ENCODE data around the gene GRIK4. TPM values are rescaled to one million over a fixed set of nuclear protein-coding genes. Genes with fewer than 3 reads are reported as not detected.

GRIK4 gene
- total and polyA plus RNA-seq, 12 donors = 0.33 to 4.8 (median 3.0) TPM

DNA sequence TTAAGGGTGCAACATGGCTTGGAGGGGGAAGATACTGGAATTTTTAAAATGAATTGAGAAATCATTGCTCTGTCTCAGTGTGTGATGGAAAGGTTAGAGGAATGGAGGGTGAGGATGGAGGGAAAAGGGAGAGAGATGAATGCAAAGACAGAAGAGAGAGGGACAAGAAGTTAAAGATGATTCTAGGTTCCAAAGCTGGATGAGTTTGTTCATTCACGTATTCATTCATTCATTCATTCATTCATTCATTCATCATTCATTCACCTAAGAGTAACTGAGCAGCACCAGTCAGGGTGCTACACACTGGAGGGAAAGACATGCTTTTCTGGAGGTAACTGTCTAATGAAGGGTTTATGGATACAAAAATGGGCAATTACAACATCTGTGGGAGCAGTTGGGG lies 209.2 kb downstream of the GRIK4 start:
- peak in 1 of 7 donors; percentile 4 for DNase-seq
- no peaks in the 10 kb centered on the region for H3K36me3 ChIP-seq (replicated peaks in 1 of 2)
- intact Hi-C loops (cut with DNase I) = no loop called here
- no peaks in the 10 kb centered on the region for H3K9me3 ChIP-seq (replicated peaks in 1 of 3)
- no peak overlapping the region for H3K27ac ChIP-seq
- no peak overlapping the region for H3K4me3 ChIP-seq
- no peaks in the 10 kb centered on the region for H3K4me1 ChIP-seq (replicated peaks in 1 of 2)
- TF ChIP-seq CTCF (IDR thresholded peaks at IDR 0.05) = no peak
- no peak for TF ChIP-seq POLR2A (IDR thresholded peaks at IDR 0.05)
- H3K27me3 ChIP-seq = no peaks in the 10 kb centered on the region
- WGBS, 4 donors = 58 to 81% (median 70%) methylated on average over 1 of the region's 1 CpG

- Histone ChIP-seq H3K27ac (no peak overlapping the region), H3K27me3 (no peaks in the 10 kb centered on the region), H3K36me3 (replicated peaks in 1 of 2) (no peaks in the 10 kb centered on the region), H3K4me3 (no peak overlapping the region), H3K4me1 (replicated peaks in 1 of 2) (no peaks in the 10 kb centered on the region), H3K9me3 (replicated peaks in 1 of 3) (no peaks in the 10 kb centered on the region)
- peak in 1 of 7 donors; percentile 21 for DNase-seq
- intact Hi-C loops (cut with DNase I) = no loop called here
- TF ChIP-seq CTCF (IDR thresholded peaks at IDR 0.05) (no peak), POLR2A (IDR thresholded peaks at IDR 0.05) (no peak)
- 81 to 89% (median 84%) methylated on average over 6 of the region's 6 CpGs for WGBS, 4 donors
Observed at GRCh38 chr11:120722524-120722923, 211.0 kb downstream of the GRIK4 start.

- intact Hi-C loops (cut with DNase I) = no loop called here
- no peak for DNase-seq
- no peak overlapping the region for H3K4me3 ChIP-seq
- H3K27ac ChIP-seq = no peak overlapping the region
- no peaks in the 10 kb centered on the region for H3K9me3 ChIP-seq (replicated peaks in 1 of 3)
- TF ChIP-seq CTCF (IDR thresholded peaks at IDR 0.05) (no peak), POLR2A (IDR thresholded peaks at IDR 0.05) (no peak)
- WGBS, 4 donors = 86 to 88% (median 87%) methylated on average over 4 of the region's 4 CpGs
- H3K36me3 ChIP-seq (replicated peaks in 1 of 2) = no peaks in the 10 kb centered on the region
- no peaks in the 10 kb centered on the region for H3K27me3 ChIP-seq
- H3K4me1 ChIP-seq (replicated peaks in 1 of 2) = no peaks in the 10 kb centered on the region
Observed at GRCh38 chr11:120723751-120724150, 212.2 kb downstream of the GRIK4 start.

DNA sequence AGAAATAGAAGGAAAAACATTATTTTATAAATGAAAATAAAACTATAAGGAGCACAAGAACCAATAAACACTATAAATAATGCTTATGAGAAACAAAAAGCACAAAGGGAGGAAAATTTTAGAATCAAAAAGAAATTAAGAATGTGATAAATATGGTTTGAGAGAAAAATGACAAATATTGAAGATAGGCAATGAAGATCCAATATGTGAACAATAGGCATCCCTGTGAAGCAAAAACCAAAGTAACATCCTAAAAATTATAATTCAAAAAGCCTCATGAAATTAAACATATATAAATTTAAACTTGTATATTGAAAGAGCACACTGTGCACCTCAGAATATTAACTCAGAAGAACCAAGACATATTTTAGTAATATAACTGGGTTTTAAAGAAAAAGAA lies 216.2 kb downstream of the GRIK4 start:
- TF ChIP-seq POLR2A (IDR thresholded peaks at IDR 0.05) (no peak), CTCF (IDR thresholded peaks at IDR 0.05) (no peak)
- DNase-seq = no peak
- no peaks in the 10 kb centered on the region for H3K27me3 ChIP-seq
- H3K27ac ChIP-seq = no peak overlapping the region
- no peaks in the 10 kb centered on the region for H3K36me3 ChIP-seq (replicated peaks in 1 of 2)
- intact Hi-C loops (cut with DNase I) = no loop called here
- H3K4me1 ChIP-seq (replicated peaks in 1 of 2) = no peaks in the 10 kb centered on the region
- H3K9me3 ChIP-seq (replicated peaks in 1 of 3) = no peaks in the 10 kb centered on the region
- H3K4me3 ChIP-seq = no peak overlapping the region
